NCI-H2081 (cell line): ENCODE results near the gene SEMA3F.
A peak's percentile ranks its signal among the peaks of the same experiment; 100 is the strongest.

Experiments
- DNase-seq, 2 experiments: peaks; one replicate each; lab custom pipeline; 2025; lab: John Stamatoyannopoulos, UW

The SEMA3F gene

DNA sequence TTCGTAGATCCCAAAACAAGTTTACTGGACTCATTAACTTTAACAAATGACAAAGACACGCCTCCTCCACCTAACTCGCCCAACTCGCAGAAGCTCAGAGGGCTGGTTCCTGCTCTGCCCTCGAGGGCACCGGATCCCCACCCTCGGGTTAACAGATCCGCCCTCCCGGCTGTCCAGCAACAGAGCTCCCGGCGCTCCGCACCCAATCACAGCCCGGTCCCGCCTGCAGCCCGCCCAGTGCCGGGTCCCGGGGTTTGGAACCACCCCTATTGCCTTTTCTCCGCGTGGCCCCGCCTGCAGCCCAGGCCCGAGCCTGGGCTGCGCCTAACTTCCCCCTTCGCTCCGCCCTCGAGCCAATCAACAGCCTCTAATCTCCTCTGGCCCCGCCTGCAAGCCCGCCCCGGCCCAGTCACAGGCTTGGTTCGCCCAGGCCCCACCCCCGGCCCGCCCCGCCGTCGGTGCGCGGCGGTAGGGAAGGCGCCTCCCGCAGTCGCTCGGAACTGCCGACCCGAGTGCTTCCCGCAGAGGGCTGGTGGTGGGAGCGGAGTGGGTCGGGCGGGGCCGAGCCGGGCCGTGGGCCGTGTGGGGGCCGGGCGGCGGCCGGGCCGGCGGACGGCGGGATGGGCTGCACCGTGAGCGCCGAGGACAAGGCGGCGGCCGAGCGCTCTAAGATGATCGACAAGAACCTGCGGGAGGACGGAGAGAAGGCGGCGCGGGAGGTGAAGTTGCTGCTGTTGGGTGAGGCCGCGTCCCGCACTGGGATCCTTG lies 80.8 kb downstream of the SEMA3F start, which contains the start of gene GNAI2:
GNAI2 (plus strand) TSS at position 489 of the 768 bp plus-strand sequence; CDS start at position 621, 132 bp downstream.
- peak; percentile 93 to 95 for DNase-seq

- no peak for DNase-seq
Measured at GRCh38 chr3:50236484-50237132, 81.5 kb downstream of the SEMA3F start.

DNA sequence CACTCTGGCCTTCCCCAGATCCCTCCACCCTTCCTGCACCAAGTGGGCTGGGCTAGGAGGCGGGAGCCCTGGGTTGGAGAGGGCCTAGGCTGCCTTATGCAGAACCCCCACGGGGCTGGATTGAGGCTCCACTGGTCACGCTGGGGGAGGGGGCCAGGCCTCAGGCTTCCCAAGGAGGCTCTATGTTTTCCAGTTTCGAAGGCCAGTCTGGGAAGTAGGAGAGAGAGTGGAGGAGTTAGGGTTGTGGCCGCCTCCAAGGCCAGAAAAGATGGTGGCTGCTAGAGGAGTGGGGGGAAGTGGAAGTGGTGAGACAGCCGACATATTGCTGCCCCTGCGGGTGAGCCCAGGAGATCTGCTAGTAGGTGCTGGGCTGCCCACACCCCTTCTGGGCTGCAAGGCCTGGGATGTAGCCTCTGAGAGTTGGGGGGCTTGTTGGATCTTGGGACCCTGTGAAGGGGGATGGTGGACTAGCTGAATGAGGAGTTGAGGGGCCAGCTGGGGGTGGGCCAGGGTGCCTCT lies 82.1 kb downstream of the SEMA3F start:
- no peak for DNase-seq

DNA sequence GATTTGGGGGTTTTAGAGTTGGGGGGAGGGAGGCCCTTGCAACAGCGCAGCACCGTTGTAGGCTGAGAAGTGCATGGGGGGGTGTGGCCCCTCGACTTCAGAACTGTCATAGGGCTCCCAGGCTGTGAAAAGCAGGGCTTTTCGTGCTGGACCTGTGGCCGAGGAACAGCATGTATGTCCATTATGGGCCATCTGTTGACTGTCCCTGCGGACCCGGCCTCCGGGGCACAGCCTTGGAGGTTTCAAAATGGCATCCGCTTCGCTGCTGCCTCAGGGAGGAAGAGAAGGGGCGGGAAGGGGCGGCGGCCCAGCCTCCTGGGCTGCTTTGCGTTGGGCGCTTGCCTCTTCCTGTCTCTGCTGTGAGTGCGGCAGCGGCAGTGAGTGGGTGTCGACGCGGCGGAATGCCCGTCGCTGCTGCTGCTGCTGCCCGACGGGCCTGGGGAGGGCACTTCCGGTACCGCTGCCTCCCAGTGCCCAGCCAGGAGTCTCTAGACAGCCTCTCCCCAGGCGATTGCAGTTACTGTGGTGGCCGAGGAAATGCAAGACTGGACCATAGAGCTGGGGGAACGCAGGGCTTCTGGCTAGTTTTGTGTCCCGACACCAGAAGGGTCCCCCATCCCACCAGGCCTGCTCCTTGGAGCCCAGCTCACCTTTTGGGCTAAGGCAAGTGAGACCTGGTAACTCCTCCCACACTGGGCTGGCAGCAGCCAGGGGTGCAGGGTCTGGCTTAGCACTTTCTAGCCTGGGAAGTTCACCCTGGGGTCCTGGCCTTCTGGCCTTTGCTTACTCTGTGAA lies 82.8 kb downstream of the SEMA3F start:
- peak; percentile 44 to 84 for DNase-seq

DNA sequence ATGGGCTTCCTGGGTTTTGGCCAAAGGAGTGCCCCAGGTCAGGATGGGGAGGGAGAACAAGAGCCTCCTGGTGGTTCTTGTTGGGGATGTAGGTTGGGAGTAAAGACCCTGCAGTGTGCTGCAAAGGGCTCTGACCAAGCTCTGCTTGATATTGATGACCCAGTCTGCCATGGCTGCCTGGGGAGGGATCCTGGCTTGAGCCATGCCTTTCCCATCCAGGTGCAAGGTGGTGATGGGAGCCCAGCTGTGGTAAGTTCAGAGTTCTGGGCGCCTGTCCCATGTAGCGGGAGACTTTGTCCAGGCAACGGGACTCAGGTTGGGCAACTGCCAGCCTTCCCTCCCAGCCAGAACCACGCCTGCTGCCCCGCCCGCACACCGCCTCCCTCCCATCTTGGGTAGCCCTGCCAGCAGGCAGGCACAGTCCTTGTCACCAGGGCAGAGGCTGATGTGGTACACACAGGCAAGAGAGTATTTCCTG lies 83.5 kb downstream of the SEMA3F start:
- peak in 1 of 2 experiments; percentile 8 for DNase-seq
